ENCODE data around the gene CLEC18C. TPM values are rescaled to one million over a fixed set of nuclear protein-coding genes. Genes with fewer than 3 reads are reported as not detected.
"Not testable (repeated sequence)": the region's sequence is repeated elsewhere in the genome, so short reads cannot be mapped to it uniquely, and the experiment has no call there.

The CLEC18C gene
- polyA plus RNA-seq, result under 1 TPM; 0.36 to 0.53 TPM

- H3K9me3 ChIP-seq (ENCODE audit: control insufficient read depth in 2 of 2, insufficient read depth in 1 of 2, low read depth in 1 of 2, low read length in 1 of 2); H3K4me1 ChIP-seq (ENCODE audit: control insufficient read depth in 2 of 2, insufficient read depth in 2 of 2, low read length in 1 of 2): not testable (repeated sequence)
- 79 to 81% methylated on average over 15 to 18 of the region's 21 CpGs for whole genome bisulfite sequencing, 2 donors
These were observed at the start of gene CLEC18C for GRCh38 chr16:70173212-70173837. TSS of gene CLEC18C (plus strand) at chr16:70173787. CDS start at chr16:70174279, 492 bp downstream.

GRCh38 chr16:70123822-70124221 is 49.8 kb upstream of the CLEC18C start:
- H3K4me1 ChIP-seq (ENCODE audit: control insufficient read depth in 2 of 2, insufficient read depth in 2 of 2, low read length in 1 of 2); H3K4me3 ChIP-seq (ENCODE audit: low read depth in 1 of 2, low read length in 2 of 2); H3K27me3 ChIP-seq (ENCODE audit: control insufficient read depth in 1 of 2, insufficient read depth in 2 of 2, low read length in 2 of 2); H3K27ac ChIP-seq (ENCODE audit: low read depth in 2 of 2, low read length in 1 of 2); H3K9me3 ChIP-seq (ENCODE audit: control insufficient read depth in 2 of 2, insufficient read depth in 1 of 2, low read depth in 1 of 2, low read length in 1 of 2); H3K36me3 ChIP-seq (ENCODE audit: control insufficient read depth in 2 of 2, insufficient read depth in 2 of 2, low read length in 1 of 2): not testable (repeated sequence)
- WGBS, 2 donors, result 88 to 91% methylated on average over 14 of the region's 14 CpGs

More at GRCh38 chr16:70173212-70173837, at the start of gene CLEC18C:
- not testable (repeated sequence) for H3K4me3 ChIP-seq (ENCODE audit: low read depth in 1 of 2, low read length in 2 of 2); H3K36me3 ChIP-seq (ENCODE audit: control insufficient read depth in 2 of 2, insufficient read depth in 2 of 2, low read length in 1 of 2); H3K27me3 ChIP-seq (ENCODE audit: control insufficient read depth in 1 of 2, insufficient read depth in 2 of 2, low read length in 2 of 2); H3K27ac ChIP-seq (ENCODE audit: low read depth in 2 of 2, low read length in 1 of 2)

GRCh38 chr16:70126226-70126625 is 47.4 kb upstream of the CLEC18C start:
- not testable (repeated sequence) for H3K4me1 ChIP-seq (ENCODE audit: control insufficient read depth in 2 of 2, insufficient read depth in 2 of 2, low read length in 1 of 2); H3K9me3 ChIP-seq (ENCODE audit: control insufficient read depth in 2 of 2, insufficient read depth in 1 of 2, low read depth in 1 of 2, low read length in 1 of 2); H3K27ac ChIP-seq (ENCODE audit: low read depth in 2 of 2, low read length in 1 of 2); H3K27me3 ChIP-seq (ENCODE audit: control insufficient read depth in 1 of 2, insufficient read depth in 2 of 2, low read length in 2 of 2); H3K36me3 ChIP-seq (ENCODE audit: control insufficient read depth in 2 of 2, insufficient read depth in 2 of 2, low read length in 1 of 2); H3K4me3 ChIP-seq (ENCODE audit: low read depth in 1 of 2, low read length in 2 of 2)
- 93 to 97% methylated on average over 11 of the region's 11 CpGs for WGBS, 2 donors

DNA sequence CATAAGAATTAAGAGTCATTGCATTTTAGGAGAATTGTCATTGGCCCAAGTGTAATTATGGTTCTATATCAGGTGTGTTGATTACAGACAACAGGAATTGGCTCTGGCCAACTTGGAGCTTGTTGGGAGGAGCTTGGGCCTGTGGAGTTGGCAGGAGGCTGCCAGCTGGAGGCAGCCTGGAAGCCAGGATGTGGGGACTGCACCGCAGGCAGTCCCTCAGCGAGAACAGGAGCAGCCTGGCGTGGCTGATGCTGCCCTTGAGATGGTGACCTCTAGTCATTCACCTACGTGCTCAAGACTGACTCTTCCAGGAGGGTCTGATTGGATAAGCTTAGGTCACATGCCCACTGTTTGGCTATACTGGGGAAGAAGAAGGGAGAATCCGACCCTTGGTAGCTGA is 45.9 kb upstream of the CLEC18C start:
- not testable (repeated sequence) for H3K4me1 ChIP-seq (ENCODE audit: control insufficient read depth in 2 of 2, insufficient read depth in 2 of 2, low read length in 1 of 2); H3K4me3 ChIP-seq (ENCODE audit: low read depth in 1 of 2, low read length in 2 of 2); H3K27ac ChIP-seq (ENCODE audit: low read depth in 2 of 2, low read length in 1 of 2); H3K27me3 ChIP-seq (ENCODE audit: control insufficient read depth in 1 of 2, insufficient read depth in 2 of 2, low read length in 2 of 2); H3K36me3 ChIP-seq (ENCODE audit: control insufficient read depth in 2 of 2, insufficient read depth in 2 of 2, low read length in 1 of 2); H3K9me3 ChIP-seq (ENCODE audit: control insufficient read depth in 2 of 2, insufficient read depth in 1 of 2, low read depth in 1 of 2, low read length in 1 of 2)
- WGBS, 2 donors, result 85 to 86% methylated on average over 5 of the region's 5 CpGs

- H3K9me3 ChIP-seq (ENCODE audit: control insufficient read depth in 2 of 2, insufficient read depth in 1 of 2, low read depth in 1 of 2, low read length in 1 of 2); H3K4me3 ChIP-seq (ENCODE audit: low read depth in 1 of 2, low read length in 2 of 2); H3K27ac ChIP-seq (ENCODE audit: low read depth in 2 of 2, low read length in 1 of 2); H3K4me1 ChIP-seq (ENCODE audit: control insufficient read depth in 2 of 2, insufficient read depth in 2 of 2, low read length in 1 of 2); H3K36me3 ChIP-seq (ENCODE audit: control insufficient read depth in 2 of 2, insufficient read depth in 2 of 2, low read length in 1 of 2); H3K27me3 ChIP-seq (ENCODE audit: control insufficient read depth in 1 of 2, insufficient read depth in 2 of 2, low read length in 2 of 2): not testable (repeated sequence)
- 90 to 94% methylated on average over 6 of the region's 10 CpGs for WGBS, 2 donors
These were observed 44.7 kb upstream of the CLEC18C start for GRCh38 chr16:70128844-70129243.

GRCh38 chr16:70135796-70136195 is 37.8 kb upstream of the CLEC18C start:
- WGBS, 2 donors, result 94 to 96% methylated on average over 8 of the region's 8 CpGs
- H3K9me3 ChIP-seq (ENCODE audit: control insufficient read depth in 2 of 2, insufficient read depth in 1 of 2, low read depth in 1 of 2, low read length in 1 of 2); H3K27me3 ChIP-seq (ENCODE audit: control insufficient read depth in 1 of 2, insufficient read depth in 2 of 2, low read length in 2 of 2); H3K27ac ChIP-seq (ENCODE audit: low read depth in 2 of 2, low read length in 1 of 2); H3K4me1 ChIP-seq (ENCODE audit: control insufficient read depth in 2 of 2, insufficient read depth in 2 of 2, low read length in 1 of 2); H3K4me3 ChIP-seq (ENCODE audit: low read depth in 1 of 2, low read length in 2 of 2); H3K36me3 ChIP-seq (ENCODE audit: control insufficient read depth in 2 of 2, insufficient read depth in 2 of 2, low read length in 1 of 2): not testable (repeated sequence)

DNA sequence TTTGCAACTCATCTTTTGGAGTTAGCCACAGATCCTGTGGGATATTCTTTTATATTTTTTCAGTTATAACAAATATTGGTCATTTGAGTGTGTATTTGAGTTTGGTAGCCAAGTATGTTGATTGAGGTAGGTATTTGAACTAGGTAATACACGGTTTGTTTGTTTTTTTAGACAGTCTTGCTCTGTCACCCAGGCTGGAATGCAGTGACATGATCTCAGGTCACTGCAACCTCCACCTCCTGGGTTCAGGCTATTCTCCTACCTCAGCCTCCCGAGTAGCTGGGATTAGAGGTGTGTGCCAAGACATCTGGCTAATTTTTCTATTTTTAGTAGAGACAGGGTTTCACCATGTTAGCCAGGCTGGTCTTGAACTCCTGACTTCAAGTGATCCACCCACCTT is 37.0 kb upstream of the CLEC18C start:
- not testable (repeated sequence) for H3K27ac ChIP-seq (ENCODE audit: low read depth in 2 of 2, low read length in 1 of 2); H3K9me3 ChIP-seq (ENCODE audit: control insufficient read depth in 2 of 2, insufficient read depth in 1 of 2, low read depth in 1 of 2, low read length in 1 of 2); H3K36me3 ChIP-seq (ENCODE audit: control insufficient read depth in 2 of 2, insufficient read depth in 2 of 2, low read length in 1 of 2); H3K4me3 ChIP-seq (ENCODE audit: low read depth in 1 of 2, low read length in 2 of 2); H3K4me1 ChIP-seq (ENCODE audit: control insufficient read depth in 2 of 2, insufficient read depth in 2 of 2, low read length in 1 of 2); H3K27me3 ChIP-seq (ENCODE audit: control insufficient read depth in 1 of 2, insufficient read depth in 2 of 2, low read length in 2 of 2)
- WGBS, 2 donors, result 60 to 69% methylated on average over 2 of the region's 2 CpGs

DNA sequence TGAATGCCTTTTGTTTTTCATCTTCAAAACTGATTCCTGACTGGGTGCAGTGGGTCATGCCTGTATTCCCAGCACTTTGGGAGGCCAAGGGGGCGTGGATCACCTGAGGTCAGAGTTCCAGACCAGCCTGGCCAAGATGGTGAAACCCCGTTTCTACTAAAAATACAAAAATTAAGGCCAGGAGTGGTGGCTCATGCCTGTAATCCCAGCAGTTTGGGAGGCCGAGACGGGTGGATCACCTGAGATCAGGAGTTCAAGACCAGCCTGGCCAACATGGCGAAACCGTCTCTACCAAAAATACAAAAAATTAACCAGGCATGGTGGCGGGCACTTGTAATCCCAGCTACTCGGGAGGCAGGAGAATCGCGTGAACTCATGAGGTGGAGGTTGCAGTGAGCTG is 30.8 kb upstream of the CLEC18C start:
- not testable (repeated sequence) for H3K36me3 ChIP-seq (ENCODE audit: control insufficient read depth in 2 of 2, insufficient read depth in 2 of 2, low read length in 1 of 2); H3K4me3 ChIP-seq (ENCODE audit: low read depth in 1 of 2, low read length in 2 of 2)

DNA sequence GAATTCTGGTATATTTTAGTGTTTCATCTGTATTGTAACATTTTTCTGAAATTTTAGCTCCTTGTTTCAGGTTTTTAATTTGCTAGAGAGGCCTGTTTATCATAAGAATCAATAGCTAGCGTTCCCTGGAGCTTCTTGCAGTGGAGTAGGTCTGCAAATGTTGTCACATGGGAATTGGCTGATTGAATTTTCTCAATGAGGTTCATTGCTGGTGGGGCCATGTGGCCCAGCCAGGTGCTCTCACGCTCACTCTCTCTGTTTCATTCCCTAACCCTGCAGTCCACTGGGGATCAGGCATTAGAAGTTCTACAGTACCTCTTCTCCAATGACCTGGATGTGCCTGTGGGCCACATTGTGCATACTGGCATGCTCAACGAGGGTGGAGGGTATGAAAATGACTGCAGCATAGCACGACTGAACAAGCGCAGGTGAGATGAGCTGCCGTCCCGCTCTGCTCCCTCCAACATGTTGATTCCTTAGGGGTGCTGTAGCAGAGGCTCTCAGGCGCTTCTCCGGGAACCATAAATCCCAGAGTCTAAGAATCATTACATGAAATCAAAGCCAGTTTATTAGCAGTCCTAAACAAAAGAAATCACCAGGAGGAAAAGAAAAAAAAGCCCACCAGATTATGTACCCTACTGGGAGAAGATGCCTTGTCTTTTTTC is 30.2 kb upstream of the CLEC18C start:
- H3K4me1 ChIP-seq (ENCODE audit: control insufficient read depth in 2 of 2, insufficient read depth in 2 of 2, low read length in 1 of 2); H3K27ac ChIP-seq (ENCODE audit: low read depth in 2 of 2, low read length in 1 of 2); H3K9me3 ChIP-seq (ENCODE audit: control insufficient read depth in 2 of 2, insufficient read depth in 1 of 2, low read depth in 1 of 2, low read length in 1 of 2); H3K27me3 ChIP-seq (ENCODE audit: control insufficient read depth in 1 of 2, insufficient read depth in 2 of 2, low read length in 2 of 2); H3K4me3 ChIP-seq (ENCODE audit: low read depth in 1 of 2, low read length in 2 of 2); H3K36me3 ChIP-seq (ENCODE audit: control insufficient read depth in 2 of 2, insufficient read depth in 2 of 2, low read length in 1 of 2): not testable (repeated sequence)
- WGBS, 2 donors, result 75 to 89% methylated on average over 8 to 9 of the region's 9 CpGs

More for the DNA sequence above, 30.8 kb upstream of the CLEC18C start:
- 94 to 96% methylated on average over 10 of the region's 10 CpGs for WGBS, 2 donors
- not testable (repeated sequence) for H3K4me1 ChIP-seq (ENCODE audit: control insufficient read depth in 2 of 2, insufficient read depth in 2 of 2, low read length in 1 of 2); H3K9me3 ChIP-seq (ENCODE audit: control insufficient read depth in 2 of 2, insufficient read depth in 1 of 2, low read depth in 1 of 2, low read length in 1 of 2); H3K27ac ChIP-seq (ENCODE audit: low read depth in 2 of 2, low read length in 1 of 2); H3K27me3 ChIP-seq (ENCODE audit: control insufficient read depth in 1 of 2, insufficient read depth in 2 of 2, low read length in 2 of 2)

GRCh38 chr16:70147853-70148252 is 25.7 kb upstream of the CLEC18C start:
- peaks cover 5 to 20% of the 10 kb centered on the region in 2 donors for H3K36me3 ChIP-seq (ENCODE audit: control insufficient read depth in 2 of 2, insufficient read depth in 2 of 2, low read length in 1 of 2)
- WGBS, 2 donors, result 87% methylated on average over 11 of the region's 11 CpGs
- not testable (repeated sequence) for H3K27ac ChIP-seq (ENCODE audit: low read depth in 2 of 2, low read length in 1 of 2)

More at GRCh38 chr16:70147853-70148252, 25.7 kb upstream of the CLEC18C start:
- H3K4me1 ChIP-seq (ENCODE audit: control insufficient read depth in 2 of 2, insufficient read depth in 2 of 2, low read length in 1 of 2); H3K4me3 ChIP-seq (ENCODE audit: low read depth in 1 of 2, low read length in 2 of 2); H3K9me3 ChIP-seq (ENCODE audit: control insufficient read depth in 2 of 2, insufficient read depth in 1 of 2, low read depth in 1 of 2, low read length in 1 of 2); H3K27me3 ChIP-seq (ENCODE audit: control insufficient read depth in 1 of 2, insufficient read depth in 2 of 2, low read length in 2 of 2): not testable (repeated sequence)
